ENCODE data around the gene NEU3. TPM values are rescaled to one million over a fixed set of nuclear protein-coding genes. Genes with fewer than 3 reads are reported as not detected.

NEU3 gene
- total and polyA plus RNA-seq, 2 of the 13 experiments (the other 11 are each of a cell fraction or from before 2014, with no cell fraction given) = 6.3 to 15.3 TPM

- Histone ChIP-seq H3K27me3 (ENCODE audit: control insufficient read depth in 1 of 2, insufficient read depth in 2 of 2, low read length in 2 of 2) (peaks cover 0 to 3% of the 10 kb centered on the region in 2 experiments; a peak in 1 of 5 replicates), H3K4me2 (ENCODE audit: low read depth, low read length) (no peak overlapping the region), H4K20me1 (ENCODE audit: insufficient read depth, low read length) (no peaks in the 10 kb centered on the region), H2AFZ (ENCODE audit: low read length) (no peak overlapping the region), H3K79me2 (ENCODE audit: insufficient read depth, low read length) (no peaks in the 10 kb centered on the region), H3K27ac (ENCODE audit: extremely low read length, insufficient read depth, low read length) (no peak overlapping the region), H3K9me3 (ENCODE audit: low read length) (no peaks in the 10 kb centered on the region), H3K36me3 (replicated peaks in 1 of 2; ENCODE audit: control insufficient read depth in 1 of 2, insufficient read depth in 2 of 2, low read length in 2 of 2) (no peaks in the 10 kb centered on the region), H3K9ac (ENCODE audit: insufficient read depth, low read depth, low read length) (no peak overlapping the region), H3K4me1 (ENCODE audit: insufficient read depth, low read length) (no peaks in the 10 kb centered on the region), H3K4me3 (replicated peaks in 1 of 3; ENCODE audit: insufficient read depth in 1 of 3, low read depth in 2 of 3, low read length in 3 of 3) (no peak overlapping the region)
- intact Hi-C loops (cut with micrococcal nuclease; ENCODE audit: unreplicated experiment) = no loop called here
- TF ChIP-seq ZNF383 (CRISPR knock-in tag; IDR thresholded peaks at IDR 0.05; ENCODE audit: borderline replicate concordance) (no peak), ZNF264 (CRISPR knock-in tag; IDR thresholded peaks at IDR 0.05) (no peak), ZNF816 (CRISPR knock-in tag; IDR thresholded peaks at IDR 0.05; ENCODE audit: borderline replicate concordance) (no peak), KAT7 (CRISPR knock-in tag; IDR thresholded peaks at IDR 0.05; ENCODE audit: borderline replicate concordance) (no peak), ZNF230 (CRISPR knock-in tag; IDR thresholded peaks at IDR 0.05) (no peak), TCF7 (IDR thresholded peaks at IDR 0.05; ENCODE audit: low read depth) (no peak), ZSCAN12 (CRISPR knock-in tag; IDR thresholded peaks at IDR 0.05) (no peak), DRAP1 (CRISPR knock-in tag; IDR thresholded peaks at IDR 0.05) (no peak), ZNF607 (CRISPR knock-in tag; IDR thresholded peaks at IDR 0.05; ENCODE audit: borderline replicate concordance) (no peak)
- CTCF ChIA-PET (ENCODE audit: low intra/inter-chr PET ratio, low total read pairs) = no interaction called here
- FAIRE-seq = no peak
- DNase-seq (ENCODE audit: low spot score) = no peak
- no TSS peak for BruUV-seq (replicated peaks)
- ATAC-seq = no peak
- WGBS (ENCODE audit: low lambda C conversion rate) = 0% methylated on average over 1 of the region's 1 CpG
- POLR2A ChIA-PET = no interaction called here
- in situ Hi-C loops (cut with HindIII; ENCODE audit: extremely low pct_ligation_motif_present, low pct_unique_long_range_greater_than_20kb) = no loop called here
These were observed 63.7 kb downstream of the NEU3 start for GRCh38 chr11:75052457-75052856.

- in situ Hi-C loops (cut with HindIII; ENCODE audit: extremely low pct_ligation_motif_present, low pct_unique_long_range_greater_than_20kb) = no loop called here
- H3K4me2 ChIP-seq (ENCODE audit: low read depth, low read length) = no peak overlapping the region
- intact Hi-C loops (cut with micrococcal nuclease; ENCODE audit: unreplicated experiment) = no loop called here
- no peaks in the 10 kb centered on the region for H4K20me1 ChIP-seq (ENCODE audit: insufficient read depth, low read length)
- POLR2A ChIA-PET = no interaction called here
- no peaks in the 10 kb centered on the region for H3K79me2 ChIP-seq (ENCODE audit: insufficient read depth, low read length)
- H3K4me1 ChIP-seq (ENCODE audit: insufficient read depth, low read length) = no peaks in the 10 kb centered on the region
- BruUV-seq (replicated peaks) = no TSS peak
- CTCF ChIA-PET (ENCODE audit: low intra/inter-chr PET ratio, low total read pairs) = no interaction called here
- DNase-seq (ENCODE audit: low spot score) = no peak
- no peak for FAIRE-seq
- H2AFZ ChIP-seq (ENCODE audit: low read length) = no peak overlapping the region
- ATAC-seq = no peak
- no peaks in the 10 kb centered on the region for H3K36me3 ChIP-seq (replicated peaks in 1 of 2; ENCODE audit: control insufficient read depth in 1 of 2, insufficient read depth in 2 of 2, low read length in 2 of 2)
- no peak overlapping the region for H3K4me3 ChIP-seq (replicated peaks in 1 of 3; ENCODE audit: insufficient read depth in 1 of 3, low read depth in 2 of 3, low read length in 3 of 3)
- peaks cover 0 to 3% of the 10 kb centered on the region in 2 experiments; a peak in 1 of 5 replicates for H3K27me3 ChIP-seq (ENCODE audit: control insufficient read depth in 1 of 2, insufficient read depth in 2 of 2, low read length in 2 of 2)
- H3K9ac ChIP-seq (ENCODE audit: insufficient read depth, low read depth, low read length) = no peak overlapping the region
- no peak overlapping the region for H3K27ac ChIP-seq (ENCODE audit: extremely low read length, insufficient read depth, low read length)
- no peaks in the 10 kb centered on the region for H3K9me3 ChIP-seq (ENCODE audit: low read length)
- 47% methylated on average over 6 of the region's 6 CpGs for WGBS (ENCODE audit: low lambda C conversion rate)
- no peak for TF ChIP-seq ZNF124 (CRISPR knock-in tag; IDR thresholded peaks at IDR 0.05)
- TF ChIP-seq ZFP41 (CRISPR knock-in tag; IDR thresholded peaks at IDR 0.05; ENCODE audit: borderline replicate concordance) = no peak
- TF ChIP-seq NCOR1 (IDR thresholded peaks at IDR 0.05; ENCODE audit: borderline replicate concordance, low read length) = no peak
- TF ChIP-seq IRX3 (CRISPR knock-in tag; IDR thresholded peaks at IDR 0.05; ENCODE audit: borderline replicate concordance, low read depth) = no peak
- TF ChIP-seq, protein P1, sequence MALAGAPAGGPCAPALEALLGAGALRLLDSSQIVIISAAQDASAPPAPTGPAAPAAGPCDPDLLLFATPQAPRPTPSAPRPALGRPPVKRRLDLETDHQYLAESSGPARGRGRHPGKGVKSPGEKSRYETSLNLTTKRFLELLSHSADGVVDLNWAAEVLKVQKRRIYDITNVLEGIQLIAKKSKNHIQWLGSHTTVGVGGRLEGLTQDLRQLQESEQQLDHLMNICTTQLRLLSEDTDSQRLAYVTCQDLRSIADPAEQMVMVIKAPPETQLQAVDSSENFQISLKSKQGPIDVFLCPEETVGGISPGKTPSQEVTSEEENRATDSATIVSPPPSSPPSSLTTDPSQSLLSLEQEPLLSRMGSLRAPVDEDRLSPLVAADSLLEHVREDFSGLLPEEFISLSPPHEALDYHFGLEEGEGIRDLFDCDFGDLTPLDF (CRISPR knock-in tag; IDR thresholded peaks at IDR 0.05) = no peak
- TF ChIP-seq ZSCAN20 (CRISPR knock-in tag; IDR thresholded peaks at IDR 0.05; ENCODE audit: borderline replicate concordance) = no peak
- TF ChIP-seq ZNF879 (CRISPR knock-in tag; IDR thresholded peaks at IDR 0.05) = no peak
- TF ChIP-seq, protein P2, sequence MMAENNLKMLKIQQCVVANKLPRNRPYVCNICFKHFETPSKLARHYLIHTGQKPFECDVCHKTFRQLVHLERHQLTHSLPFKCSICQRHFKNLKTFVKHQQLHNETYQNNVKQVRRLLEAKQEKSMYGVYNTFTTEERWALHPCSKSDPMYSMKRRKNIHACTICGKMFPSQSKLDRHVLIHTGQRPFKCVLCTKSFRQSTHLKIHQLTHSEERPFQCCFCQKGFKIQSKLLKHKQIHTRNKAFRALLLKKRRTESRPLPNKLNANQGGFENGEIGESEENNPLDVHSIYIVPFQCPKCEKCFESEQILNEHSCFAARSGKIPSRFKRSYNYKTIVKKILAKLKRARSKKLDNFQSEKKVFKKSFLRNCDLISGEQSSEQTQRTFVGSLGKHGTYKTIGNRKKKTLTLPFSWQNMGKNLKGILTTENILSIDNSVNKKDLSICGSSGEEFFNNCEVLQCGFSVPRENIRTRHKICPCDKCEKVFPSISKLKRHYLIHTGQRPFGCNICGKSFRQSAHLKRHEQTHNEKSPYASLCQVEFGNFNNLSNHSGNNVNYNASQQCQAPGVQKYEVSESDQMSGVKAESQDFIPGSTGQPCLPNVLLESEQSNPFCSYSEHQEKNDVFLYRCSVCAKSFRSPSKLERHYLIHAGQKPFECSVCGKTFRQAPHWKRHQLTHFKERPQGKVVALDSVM (CRISPR knock-in tag; IDR thresholded peaks at IDR 0.05) = no peak
- TF ChIP-seq MBNL3 (CRISPR knock-in tag; conservative IDR thresholded peaks at IDR 0.05) = no peak
These were observed 66.8 kb downstream of the NEU3 start for GRCh38 chr11:75055511-75055910.
